Mucosa of rectum (tissue), 2 donors: ENCODE measurements around the gene PPP2R2C.

ENCODE experiments used
- H3K27ac ChIP-seq, 2 donors: one replicate each; pipeline ENCODE4 v1.7.0; 2013; ENCODE audit warnings: inconsistent platforms in 2 of 2, low read depth in 2 of 2, low read length in 2 of 2
- H3K27me3 ChIP-seq, 2 donors: one replicate each; pipeline ENCODE4 v1.7.0; 2013; ENCODE audit warnings: low read length in 2 of 2; ENCODE audit not compliant: control insufficient read depth in 2 of 2, insufficient read depth in 2 of 2
- H3K36me3 ChIP-seq, 2 donors: one replicate each; pipeline ENCODE4 v1.7.0; 2013; ENCODE audit warnings: low read length in 2 of 2; ENCODE audit not compliant: control insufficient read depth in 2 of 2, insufficient read depth in 2 of 2
- H3K4me1 ChIP-seq, 2 donors: one replicate each; pipeline ENCODE4 v1.7.0; 2013; ENCODE audit warnings: low read length in 2 of 2, mild to moderate bottlenecking in 1 of 2; ENCODE audit not compliant: control insufficient read depth in 2 of 2, insufficient read depth in 2 of 2
- H3K4me3 ChIP-seq, 2 donors: one replicate each; pipeline ENCODE4 v1.7.0; 2013; ENCODE audit warnings: low read length in 2 of 2
- H3K9ac ChIP-seq, 2 donors: one replicate each; pipeline ENCODE4 v1.7.0; 2013; ENCODE audit warnings: low read length in 2 of 2, low read depth in 1 of 2, mild to moderate bottlenecking in 1 of 2
- H3K9me3 ChIP-seq, 2 donors: one replicate each; pipeline ENCODE4 v1.7.0; 2013; ENCODE audit warnings: low read length in 2 of 2; ENCODE audit not compliant: control insufficient read depth in 2 of 2
- donor health status: healthy.
- donor health status: Normal muscosa, but diverticular disease.

Gene PPP2R2C

DNA sequence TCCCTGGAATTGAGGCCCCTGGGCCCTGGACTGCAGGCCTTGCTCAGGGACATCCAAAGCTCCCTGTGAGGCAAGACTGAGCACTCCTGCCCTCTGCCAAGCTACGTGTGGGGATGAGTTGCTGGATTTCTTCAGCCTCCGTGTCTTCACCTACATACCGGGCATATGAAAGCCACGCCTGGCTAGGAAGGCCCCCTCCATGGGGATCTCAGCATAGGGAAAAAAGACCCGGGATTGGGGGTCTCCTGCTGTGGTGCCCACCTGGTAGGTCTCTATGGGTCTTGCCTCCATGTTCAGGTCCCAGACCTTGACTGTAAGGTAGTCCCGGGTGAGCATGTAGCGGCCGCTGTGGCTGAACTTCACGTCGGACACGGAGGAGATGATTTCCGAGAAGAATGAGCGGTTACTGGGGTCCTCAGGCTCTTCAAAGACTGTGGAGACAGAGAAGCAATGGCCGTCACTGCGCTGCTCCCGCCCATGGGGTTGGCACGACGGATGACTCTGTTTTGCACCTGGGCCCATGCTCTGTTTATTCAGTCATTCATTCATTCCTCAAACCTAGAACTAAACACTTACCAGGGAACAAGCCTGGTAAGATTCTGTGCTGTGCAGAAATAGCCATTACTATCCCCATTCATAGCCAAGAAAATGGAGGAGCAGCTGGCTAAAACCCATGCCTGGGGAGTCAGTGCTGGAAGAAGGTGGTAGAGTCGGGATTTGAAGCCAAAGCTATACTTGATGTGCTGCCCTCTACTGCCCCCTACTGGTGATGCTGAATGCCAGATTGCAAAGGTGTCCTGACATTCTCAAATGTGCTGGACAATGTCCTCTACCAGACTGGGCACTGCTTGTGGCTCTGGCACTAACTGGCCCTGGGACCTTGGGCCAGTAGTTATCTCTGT, 138.9 kb downstream of the PPP2R2C start:
- Histone ChIP-seq H3K27me3 (peaks cover 4 to 10% of the 10 kb centered on the region in 2 donors), H3K4me1 (no peaks in the 10 kb centered on the region), H3K9ac (no peak overlapping the region), H3K4me3 (no peak overlapping the region), H3K9me3 (peaks cover 3 to 4% of the 10 kb centered on the region in 2 donors), H3K36me3 (no peaks in the 10 kb centered on the region), H3K27ac (no peak overlapping the region)

DNA sequence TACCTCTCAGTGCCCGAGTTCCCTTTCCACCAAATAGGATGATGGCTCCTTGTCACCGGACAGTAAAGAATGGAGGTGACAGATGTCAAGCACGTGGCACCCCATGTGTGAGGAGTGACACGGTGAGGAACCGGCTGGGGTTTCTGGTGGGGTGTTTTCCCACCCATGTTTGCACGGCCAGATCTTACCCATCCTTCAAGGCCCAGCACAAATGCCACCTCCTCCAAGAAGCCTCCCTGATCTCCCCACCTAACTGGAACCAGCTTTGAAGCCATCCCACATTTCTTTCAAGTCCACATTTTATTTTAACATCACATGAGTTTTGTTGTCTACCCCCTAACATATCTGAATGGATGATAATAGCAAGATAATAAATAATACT, 139.8 kb downstream of the PPP2R2C start:
- peaks cover 3 to 11% of the 10 kb centered on the region in 2 donors for H3K27me3 ChIP-seq
- no peak overlapping the region for H3K4me3 ChIP-seq
- peaks cover 3 to 4% of the 10 kb centered on the region in 2 donors for H3K9me3 ChIP-seq
- no peaks in the 10 kb centered on the region for H3K36me3 ChIP-seq
- no peak overlapping the region for H3K9ac ChIP-seq
- no peak overlapping the region for H3K27ac ChIP-seq
- no peaks in the 10 kb centered on the region for H3K4me1 ChIP-seq

DNA sequence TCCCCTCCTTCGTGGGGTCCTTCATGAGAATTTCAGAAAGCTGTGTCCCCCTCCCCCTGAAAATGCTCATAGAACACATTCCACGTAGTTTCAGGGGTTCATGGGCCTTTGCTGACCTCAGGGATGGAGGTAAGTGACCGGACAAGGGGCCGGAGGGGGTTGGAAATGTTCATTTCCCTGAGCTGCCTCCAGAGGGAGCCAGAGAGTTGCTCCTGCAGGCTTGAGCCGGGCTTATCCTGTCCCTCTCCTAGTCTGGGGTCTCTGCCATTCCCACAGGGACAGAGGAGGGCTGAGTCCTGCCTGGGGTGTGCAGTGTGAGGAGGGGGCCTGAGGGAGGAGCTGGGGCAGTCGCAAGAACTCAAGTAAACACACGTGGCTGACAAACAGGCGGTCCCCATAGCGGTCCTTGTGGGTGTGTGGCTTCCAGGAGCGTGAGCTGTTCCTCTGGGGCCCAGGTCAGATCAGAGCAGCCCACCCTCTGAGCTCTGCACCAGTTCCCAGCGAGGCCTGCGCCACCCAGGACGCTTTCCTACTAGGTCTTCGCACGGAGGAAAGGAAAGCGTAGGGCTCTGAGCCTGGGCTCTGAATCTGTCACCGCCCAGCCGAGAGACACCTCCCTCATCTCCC, 140.3 kb downstream of the PPP2R2C start:
- Histone ChIP-seq H3K27ac (no peak overlapping the region), H3K4me1 (no peaks in the 10 kb centered on the region), H3K9me3 (peaks cover 3 to 4% of the 10 kb centered on the region in 2 donors), H3K4me3 (no peak overlapping the region), H3K36me3 (no peaks in the 10 kb centered on the region), H3K27me3 (peaks cover 4 to 6% of the 10 kb centered on the region in 2 donors), H3K9ac (no peak overlapping the region)

DNA sequence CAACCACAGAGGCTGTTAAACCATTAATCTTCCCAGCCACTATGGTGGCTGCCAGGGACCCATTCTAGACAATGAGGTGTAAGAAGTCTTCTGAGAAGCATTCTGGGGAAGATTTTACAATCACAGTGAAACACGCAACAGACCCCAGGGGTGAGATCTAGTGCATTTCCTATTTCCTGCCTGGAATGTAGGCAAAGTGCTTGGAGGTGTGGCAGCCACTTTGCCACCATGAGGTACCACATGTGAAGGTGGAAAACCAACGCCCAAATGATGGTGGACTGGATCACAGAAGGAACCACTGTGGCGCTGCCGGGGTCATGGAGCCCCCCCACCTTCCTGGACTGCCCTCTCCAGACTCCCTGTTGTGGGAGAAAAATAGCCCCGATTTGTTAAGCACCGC, 140.9 kb downstream of the PPP2R2C start:
- Histone ChIP-seq H3K27me3 (peaks cover 4 to 5% of the 10 kb centered on the region in 2 donors), H3K9me3 (peaks cover 3 to 4% of the 10 kb centered on the region in 2 donors), H3K36me3 (no peaks in the 10 kb centered on the region), H3K4me3 (no peak overlapping the region), H3K27ac (no peak overlapping the region), H3K4me1 (no peaks in the 10 kb centered on the region), H3K9ac (no peak overlapping the region)

DNA sequence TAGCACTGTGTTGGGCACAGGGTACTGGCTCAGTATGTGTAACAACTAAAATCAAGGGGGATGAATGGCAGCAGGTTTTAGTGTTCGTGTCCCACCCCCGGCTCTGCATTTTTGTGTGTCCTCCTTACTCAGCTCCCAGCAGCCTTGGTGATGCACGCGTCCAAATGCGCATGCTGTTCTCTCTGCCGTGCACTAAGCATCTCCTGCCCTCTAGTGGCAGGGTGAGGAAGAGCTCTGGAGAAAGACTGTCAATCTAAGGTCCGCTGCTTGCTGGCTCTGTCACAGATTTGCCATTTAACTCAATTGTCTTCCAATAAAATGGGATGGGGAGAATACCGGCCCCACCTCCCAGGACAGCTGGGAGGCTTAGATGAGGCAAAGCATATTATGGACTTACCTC, 141.4 kb downstream of the PPP2R2C start:
- Histone ChIP-seq H3K36me3 (no peaks in the 10 kb centered on the region), H3K27me3 (peaks cover 4 to 5% of the 10 kb centered on the region in 2 donors), H3K4me1 (no peaks in the 10 kb centered on the region), H3K27ac (no peak overlapping the region), H3K9me3 (peaks cover 3 to 4% of the 10 kb centered on the region in 2 donors), H3K4me3 (no peak overlapping the region), H3K9ac (no peak overlapping the region)

DNA sequence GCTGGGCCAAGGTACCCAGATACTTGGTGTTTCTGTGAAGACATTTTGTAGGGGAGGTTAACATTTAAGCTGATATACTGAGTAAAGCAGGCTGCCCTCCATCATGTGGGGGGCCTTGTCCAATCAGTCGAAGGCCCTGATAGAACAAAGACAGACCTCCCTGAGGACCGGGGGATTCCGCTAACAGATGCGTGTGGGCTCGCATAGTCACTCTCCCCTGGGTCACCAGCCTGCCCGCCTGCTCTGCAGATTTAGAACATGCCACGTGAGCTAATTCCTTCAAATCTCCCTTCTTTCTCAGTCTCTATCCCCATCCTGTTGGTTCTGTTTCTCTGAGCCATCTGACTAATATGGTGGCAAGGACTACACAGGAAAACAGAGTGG, 142.0 kb downstream of the PPP2R2C start:
- H3K36me3 ChIP-seq, result no peaks in the 10 kb centered on the region
- H3K9me3 ChIP-seq, result peaks cover 3 to 4% of the 10 kb centered on the region in 2 donors
- no peak overlapping the region for H3K9ac ChIP-seq
- no peak overlapping the region for H3K4me3 ChIP-seq
- no peak overlapping the region for H3K27ac ChIP-seq
- H3K27me3 ChIP-seq, result peaks cover 4 to 5% of the 10 kb centered on the region in 2 donors
- H3K4me1 ChIP-seq, result peaks cover 0 to 1% of the 10 kb centered on the region in 2 donors

DNA sequence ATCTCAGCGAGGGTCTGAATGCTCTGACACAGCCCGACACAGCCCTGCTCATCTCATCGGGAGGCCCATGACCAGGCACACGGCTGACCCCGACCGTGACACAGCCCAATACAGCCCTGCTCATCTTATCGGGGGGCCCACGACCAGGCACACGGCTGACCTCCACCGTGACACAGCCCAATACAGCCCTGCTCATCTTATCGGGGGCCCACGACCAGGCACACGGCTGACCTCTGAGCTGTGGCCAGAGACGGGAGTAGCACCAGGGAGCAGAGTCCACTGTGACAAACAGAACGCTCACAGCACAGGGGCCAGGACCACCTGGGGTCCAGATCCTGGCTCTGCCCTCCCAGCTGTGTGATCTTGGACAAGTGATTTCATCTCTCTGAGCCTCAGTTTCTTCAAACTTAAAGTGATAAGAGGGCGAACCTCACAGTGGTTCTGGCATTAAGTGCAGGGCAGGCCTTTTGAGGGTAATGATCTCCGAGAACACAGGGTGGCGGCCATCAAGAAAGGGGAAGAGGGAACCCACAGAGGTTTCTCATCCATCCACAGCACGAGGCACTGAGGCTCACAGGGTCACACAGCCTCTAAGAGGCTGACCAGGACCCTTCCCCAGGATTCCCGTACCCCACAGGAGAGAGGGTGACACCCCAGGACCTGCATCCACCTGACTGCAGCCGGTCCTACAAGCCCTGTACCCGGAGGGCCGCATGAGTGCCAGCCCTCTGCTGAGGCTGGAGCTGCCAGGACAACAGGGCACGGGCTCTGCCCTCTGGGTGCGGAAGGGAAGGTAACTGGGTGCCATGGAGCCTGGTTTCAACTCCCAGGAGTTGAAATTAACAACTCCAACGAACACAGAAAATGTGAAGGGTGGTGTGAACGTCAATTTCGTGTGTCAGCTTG, 142.7 kb downstream of the PPP2R2C start:
- no peak overlapping the region for H3K4me3 ChIP-seq
- H3K4me1 ChIP-seq, result peaks cover 3 to 7% of the 10 kb centered on the region in 2 donors
- H3K27me3 ChIP-seq, result peaks cover 3 to 4% of the 10 kb centered on the region in 2 donors
- H3K36me3 ChIP-seq, result no peaks in the 10 kb centered on the region
- H3K9ac ChIP-seq, result no peak overlapping the region
- no peak overlapping the region for H3K27ac ChIP-seq
- peaks cover 3 to 4% of the 10 kb centered on the region in 2 donors for H3K9me3 ChIP-seq

DNA sequence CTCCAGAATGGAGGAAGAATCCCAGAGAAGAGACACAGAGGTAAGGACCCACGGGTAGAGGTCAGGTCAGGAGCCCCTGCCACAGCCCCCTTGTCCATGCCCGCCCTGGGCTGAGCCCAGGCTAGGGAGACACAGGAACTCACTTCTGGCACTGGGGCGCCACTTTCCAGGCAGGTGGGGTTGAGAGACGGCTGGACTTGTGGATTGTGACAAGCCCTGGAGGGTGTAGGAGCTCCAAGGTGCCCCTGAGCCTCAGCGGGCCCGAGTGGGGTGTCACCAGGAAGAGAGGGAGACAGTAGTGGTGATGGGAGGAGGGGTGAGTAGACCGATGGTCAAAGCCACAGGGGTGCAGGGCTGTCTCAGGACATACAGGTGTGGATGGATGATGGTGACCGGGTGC, 143.9 kb downstream of the PPP2R2C start:
- Histone ChIP-seq H3K27me3 (peaks cover 3 to 4% of the 10 kb centered on the region in 2 donors), H3K4me1 (peaks cover 3 to 10% of the 10 kb centered on the region in 2 donors), H3K36me3 (no peaks in the 10 kb centered on the region)

DNA sequence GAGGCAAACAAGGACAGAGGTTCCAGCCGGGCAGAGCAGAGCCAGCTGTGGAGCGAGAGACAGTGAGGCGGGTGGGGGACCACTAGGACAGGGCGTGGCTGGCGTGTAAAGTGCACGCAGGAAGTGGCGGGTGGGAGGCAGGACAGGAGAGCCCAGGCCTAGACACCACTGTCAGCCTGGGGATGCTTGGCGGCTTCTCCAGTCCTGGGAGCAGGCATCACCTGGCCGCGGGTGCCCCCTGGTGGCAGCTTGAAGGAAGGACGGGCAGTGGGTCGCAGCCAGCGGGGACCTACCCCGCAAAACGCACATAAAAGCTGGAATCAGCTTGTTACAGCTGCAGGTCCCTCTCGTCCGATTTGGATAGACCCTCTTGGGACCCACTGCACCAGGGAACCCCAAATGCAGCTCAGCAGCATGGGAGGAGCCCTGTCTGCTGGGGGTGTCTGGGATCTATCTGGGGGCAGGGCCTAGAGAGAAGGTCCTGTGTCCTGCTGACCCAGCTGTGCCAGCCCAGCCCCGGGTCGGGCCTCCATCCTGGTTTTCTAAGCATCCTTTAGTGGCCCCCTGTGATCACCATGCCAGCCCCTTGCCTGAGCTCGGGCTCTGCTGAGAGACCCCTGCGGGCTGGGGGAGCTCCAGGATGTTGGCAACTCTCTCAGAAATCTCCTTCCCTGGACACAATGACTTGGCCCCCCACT, 145.0 kb downstream of the PPP2R2C start:
- no peaks in the 10 kb centered on the region for H3K36me3 ChIP-seq
- no peak overlapping the region for H3K9ac ChIP-seq
- H3K27me3 ChIP-seq, result peaks cover 3 to 4% of the 10 kb centered on the region in 2 donors
- peaks cover 3 to 10% of the 10 kb centered on the region in 2 donors for H3K4me1 ChIP-seq
- no peak overlapping the region for H3K27ac ChIP-seq
- H3K9me3 ChIP-seq, result no peaks in the 10 kb centered on the region
- no peak overlapping the region for H3K4me3 ChIP-seq

More for the DNA sequence above, 143.9 kb downstream of the PPP2R2C start:
- Histone ChIP-seq H3K9ac (no peak overlapping the region), H3K4me3 (no peak overlapping the region), H3K27ac (no peak overlapping the region), H3K9me3 (no peaks in the 10 kb centered on the region)
